ENCODE measurements around the gene ARID5B. TPM values are rescaled to one million over a fixed set of nuclear protein-coding genes. Genes with fewer than 3 reads are reported as not detected.

ARID5B gene
- total RNA-seq, 1 donor: 162 TPM

- no peak overlapping the region for H3K4me3 ChIP-seq (ENCODE audit: low read depth, low read length)
- TF ChIP-seq, protein P1, sequence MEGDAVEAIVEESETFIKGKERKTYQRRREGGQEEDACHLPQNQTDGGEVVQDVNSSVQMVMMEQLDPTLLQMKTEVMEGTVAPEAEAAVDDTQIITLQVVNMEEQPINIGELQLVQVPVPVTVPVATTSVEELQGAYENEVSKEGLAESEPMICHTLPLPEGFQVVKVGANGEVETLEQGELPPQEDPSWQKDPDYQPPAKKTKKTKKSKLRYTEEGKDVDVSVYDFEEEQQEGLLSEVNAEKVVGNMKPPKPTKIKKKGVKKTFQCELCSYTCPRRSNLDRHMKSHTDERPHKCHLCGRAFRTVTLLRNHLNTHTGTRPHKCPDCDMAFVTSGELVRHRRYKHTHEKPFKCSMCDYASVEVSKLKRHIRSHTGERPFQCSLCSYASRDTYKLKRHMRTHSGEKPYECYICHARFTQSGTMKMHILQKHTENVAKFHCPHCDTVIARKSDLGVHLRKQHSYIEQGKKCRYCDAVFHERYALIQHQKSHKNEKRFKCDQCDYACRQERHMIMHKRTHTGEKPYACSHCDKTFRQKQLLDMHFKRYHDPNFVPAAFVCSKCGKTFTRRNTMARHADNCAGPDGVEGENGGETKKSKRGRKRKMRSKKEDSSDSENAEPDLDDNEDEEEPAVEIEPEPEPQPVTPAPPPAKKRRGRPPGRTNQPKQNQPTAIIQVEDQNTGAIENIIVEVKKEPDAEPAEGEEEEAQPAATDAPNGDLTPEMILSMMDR (IDR thresholded peaks at IDR 0.05; ENCODE audit: insufficient read depth, low read depth, low read length): no peak
- no peak for DNase-seq (ENCODE audit: low read depth)
These were observed 115.4 kb downstream of the ARID5B start for GRCh38 chr10:62016623-62017490.

- peak; percentile 57 for DNase-seq (ENCODE audit: low read depth)
- TF ChIP-seq, protein P1 (IDR thresholded peaks at IDR 0.05; ENCODE audit: insufficient read depth, low read depth, low read length): no peak
- no peak overlapping the region for H3K4me3 ChIP-seq (ENCODE audit: low read depth, low read length)
These were observed 116.0 kb downstream of the ARID5B start for GRCh38 chr10:62017491-62017870.

DNA sequence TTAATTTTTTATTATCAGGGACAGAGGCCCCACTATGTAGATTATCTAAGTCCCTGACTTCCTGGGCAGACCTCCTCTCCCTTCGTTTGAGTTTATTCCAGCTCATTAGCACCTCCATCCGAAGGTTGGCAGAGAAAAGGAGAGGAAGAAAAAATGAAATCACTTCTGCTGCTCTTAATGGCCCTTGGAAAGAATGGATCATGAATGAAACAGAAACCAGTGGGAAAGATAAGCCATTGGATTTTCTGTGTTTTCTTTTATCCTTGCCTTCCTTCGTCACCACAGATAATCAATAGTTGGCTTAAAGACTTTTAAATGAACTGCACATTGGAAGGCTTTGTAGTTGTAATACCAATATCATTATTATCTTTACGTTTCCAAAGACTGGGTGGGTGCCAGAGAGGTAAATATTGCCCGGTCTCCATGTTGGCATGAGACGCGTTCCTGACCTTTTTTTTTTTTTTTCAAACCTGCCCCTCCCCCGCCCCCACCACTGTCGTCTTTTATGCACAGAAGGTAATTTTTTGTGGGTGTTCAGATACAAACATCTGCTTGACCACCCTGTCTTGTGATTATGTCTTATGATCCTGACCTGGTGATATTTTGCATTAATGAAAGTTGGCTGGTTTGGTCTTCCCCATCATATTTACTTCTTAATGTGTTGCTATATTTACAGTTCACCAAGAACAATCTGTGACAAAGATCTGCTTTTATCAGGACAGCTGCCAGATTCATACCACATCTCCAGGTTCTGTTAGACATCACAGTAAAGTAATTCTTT is 116.8 kb downstream of the ARID5B start:
- TF ChIP-seq, protein P1 (IDR thresholded peaks at IDR 0.05; ENCODE audit: insufficient read depth, low read depth, low read length): no peak
- no peak overlapping the region for H3K4me3 ChIP-seq (ENCODE audit: low read depth, low read length)
- no peak for DNase-seq (ENCODE audit: low read depth)

GRCh38 chr10:62019013-62019684 is 117.7 kb downstream of the ARID5B start:
- DNase-seq (ENCODE audit: low read depth): no peak
- TF ChIP-seq, protein P1 (IDR thresholded peaks at IDR 0.05; ENCODE audit: insufficient read depth, low read depth, low read length): no peak
- H3K4me3 ChIP-seq (ENCODE audit: low read depth, low read length): no peak overlapping the region

DNA sequence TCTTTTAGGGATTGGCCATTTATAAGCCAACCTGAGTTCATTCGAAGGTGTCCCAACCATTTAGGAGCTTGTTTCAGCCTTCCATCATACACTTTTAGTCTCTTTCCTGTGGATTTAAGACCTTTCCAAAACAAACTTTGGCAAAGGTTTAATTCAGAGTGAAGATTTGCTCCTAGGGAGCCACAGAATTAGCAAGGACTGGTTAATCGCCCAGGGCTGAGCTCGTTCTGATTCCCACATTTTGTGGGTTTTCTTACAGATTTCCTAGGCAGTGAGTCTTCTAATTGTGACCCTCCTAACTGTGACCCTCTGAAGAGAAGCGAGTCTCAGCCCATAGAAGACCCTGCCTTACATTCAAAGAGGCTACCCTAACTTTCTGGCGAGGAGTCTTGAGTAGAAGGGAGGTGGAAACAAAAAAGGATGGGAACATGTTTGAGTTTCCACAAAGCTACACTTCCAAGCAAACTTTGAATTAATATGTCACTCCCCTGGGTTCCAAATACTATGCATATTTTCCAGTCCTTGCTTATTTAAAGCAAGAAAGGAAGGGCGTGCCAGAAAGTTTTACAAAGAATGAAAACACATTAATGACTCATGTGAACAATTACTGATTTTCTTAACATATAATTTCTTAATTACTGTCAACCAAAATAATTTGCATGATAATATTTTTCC is 118.3 kb downstream of the ARID5B start:
- TF ChIP-seq, protein P1 (IDR thresholded peaks at IDR 0.05; ENCODE audit: insufficient read depth, low read depth, low read length): no peak
- DNase-seq (ENCODE audit: low read depth): peak; percentile 45
- no peak overlapping the region for H3K4me3 ChIP-seq (ENCODE audit: low read depth, low read length)

- no peak overlapping the region for H3K4me3 ChIP-seq (ENCODE audit: low read depth, low read length)
- TF ChIP-seq, protein P1 (IDR thresholded peaks at IDR 0.05; ENCODE audit: insufficient read depth, low read depth, low read length): no peak
- DNase-seq (ENCODE audit: low read depth): no peak
These were observed 119.7 kb downstream of the ARID5B start for GRCh38 chr10:62021128-62021665.

Measured in fibroblast of villous mesenchyme (primary cell).